Activated CD8-positive, alpha-beta T cell treated with anti-CD3 and anti-CD28 coated beads for 36 hours (primary cell): ENCODE results near the gene OR6J1. TPM values are rescaled to one million over a fixed set of nuclear protein-coding genes. Genes with fewer than 3 reads are reported as not detected.

Experiments used
- ATAC-seq: fragments of 200-7000 bp; cut with Tn5 transposase; one replicate; pipeline ENCODE4 v1.10.0; 2021; ENCODE audit warnings: mild to moderate bottlenecking, moderate library complexity
- CTCF ChIA-PET: fragments of 350-600 bp; sonication (Branson Sonifier 250); formaldehyde crosslinking; loops from one replicate; lab custom pipeline; 2021; ENCODE audit warnings: antibody characterized with exemption; lab: Charles Lee
- POLR2A ChIA-PET: fragments of 350-600 bp; sonication (Branson Sonifier 250); formaldehyde crosslinking; loops from one replicate; lab custom pipeline; 2021; ENCODE audit warnings: antibody characterized with exemption; lab: Charles Lee
- DNase-seq: peaks from one replicate; pipeline ENCODE4 v3.0.0-alpha.2; 2020
- H3K27ac Mint-ChIP-seq: one replicate; pipeline ENCODE4 v1.8.0; 2021; ENCODE audit warnings: mild to moderate bottlenecking, mixed read lengths
- H3K27me3 Mint-ChIP-seq: one replicate; pipeline ENCODE4 v1.8.0; 2021; ENCODE audit warnings: mixed read lengths
- H3K36me3 Mint-ChIP-seq: one replicate; pipeline ENCODE4 v1.8.0; 2021; ENCODE audit warnings: low read depth, mixed read lengths
- H3K4me1 Mint-ChIP-seq: one replicate; pipeline ENCODE4 v1.8.0; 2021; ENCODE audit warnings: low read depth, mixed read lengths
- H3K4me3 Mint-ChIP-seq: one replicate; pipeline ENCODE4 v1.8.0; 2021; ENCODE audit warnings: mild to moderate bottlenecking, moderate library complexity, mixed read lengths
- H3K9me3 Mint-ChIP-seq: one replicate; pipeline ENCODE4 v1.8.0; 2021; ENCODE audit warnings: mixed read lengths
- CTCF ChIP-seq: fragments of 200-600 bp; IDR thresholded peaks from one replicate; pipeline ENCODE4 v1.8.0; 2022; ENCODE audit warnings: antibody characterized with exemption, mild to moderate bottlenecking
- intact Hi-C: fragments of 100-400 bp; cut with micrococcal nuclease; formaldehyde crosslinking; loops from one replicate; pipeline ENCODE4 v1.10.0; 2022
- total RNA-seq, 2 experiments: library from RNA; stranded (reverse); gene quantifications; one replicate each; pipeline ENCODE4 v1.2.3, GENCODE V29; 2021

OR6J1 gene
- total RNA-seq, 2 experiments from 2014 or later: not detected

- Mint-ChIP-seq H3K36me3 (peaks cover 49% of the 10 kb centered on the region), H3K27ac (peak overlapping the region; percentile 98), H3K9me3 (no peaks in the 10 kb centered on the region), H3K4me3 (peak overlapping the region; percentile 83), H3K27me3 (peaks cover 1% of the 10 kb centered on the region), H3K4me1 (peaks cover 71% of the 10 kb centered on the region)
- ATAC-seq: no peak
- TF ChIP-seq CTCF: no peak
- POLR2A ChIA-PET: interaction anchor here (3.2 to 3.9 kb wide), 3 partner anchors 10 to 31 kb away, joined by 22 to 31 read pairs (median 26); partner anchors contain the start of gene ABHD4
- CTCF ChIA-PET: interaction anchor here (1.2 to 12.8 kb wide), 6 partner anchors 11 to 399 kb away, joined by 4 to 163 read pairs (median 14); partner anchors contain the start of gene ABHD4
- no peak for DNase-seq
- intact Hi-C loops: loop anchor here (10.0 kb wide), 1 partner anchor 128 kb away; no protein-coding TSS in a partner anchor
These were observed 56.9 kb downstream of the OR6J1 start for GRCh38 chr14:22587247-22587646.

GRCh38 chr14:22583994-22584393 lies 60.2 kb downstream of the OR6J1 start:
- intact Hi-C loops: loop anchor here (10.0 kb wide), 1 partner anchor 131 kb away; no protein-coding TSS in a partner anchor
- DNase-seq (no peak), ATAC-seq (no peak)
- ChIA-PET POLR2A (interaction anchor here (1.0 to 1.5 kb wide), 2 partner anchors 14 to 28 kb away, joined by 3 to 6 read pairs; no protein-coding TSS in a partner anchor), CTCF (interaction anchor here (1.7 to 12.8 kb wide), 2 partner anchors 12 to 239 kb away, joined by 4 to 163 read pairs; no protein-coding TSS in a partner anchor)
- Mint-ChIP-seq H3K9me3 (no peaks in the 10 kb centered on the region), H3K36me3 (peaks cover 63% of the 10 kb centered on the region), H3K4me1 (peaks cover 65% of the 10 kb centered on the region), H3K27ac (peak overlapping the region; percentile 14), H3K27me3 (no peaks in the 10 kb centered on the region), H3K4me3 (no peak overlapping the region)
- TF ChIP-seq CTCF: no peak

Other genes starting within 250 kb of the OR6J1 start
- gene DAD1, start 55.1 kb downstream of the OR6J1 start, total RNA-seq: 100 to 1,000 TPM; 194 to 196 TPM
- 1 to 10 TPM; 8.6 to 9.4 TPM for gene ABHD4, start 46.1 kb downstream of the OR6J1 start, total RNA-seq
- 100 to 1,000 TPM; 134 to 140 TPM for gene OXA1L, start 122.3 kb upstream of the OR6J1 start, total RNA-seq
- gene SLC7A7, start 171.1 kb upstream of the OR6J1 start, total RNA-seq: under 1 TPM in 1 of 2 experiments, not detected in 1; 0.45 TPM
- 100 to 1,000 TPM; 122 to 126 TPM for gene MRPL52, start 185.5 kb upstream of the OR6J1 start, total RNA-seq
- 1 to 10 TPM; 1.9 to 3.1 TPM for gene MMP14, start 192.2 kb upstream of the OR6J1 start, total RNA-seq
- gene LRP10, start 227.4 kb upstream of the OR6J1 start, total RNA-seq: 10 to 100 TPM; 18.7 to 21.0 TPM
- gene REM2, start 238.9 kb upstream of the OR6J1 start, total RNA-seq: under 1 TPM; 0.20 to 0.27 TPM